ENCODE data around the gene MBOAT2. TPM values are rescaled to one million over a fixed set of nuclear protein-coding genes. Genes with fewer than 3 reads are reported as not detected.

Gene MBOAT2
- polyA plus RNA-seq, 1 donor from 2014 or later = 205 TPM

DNA sequence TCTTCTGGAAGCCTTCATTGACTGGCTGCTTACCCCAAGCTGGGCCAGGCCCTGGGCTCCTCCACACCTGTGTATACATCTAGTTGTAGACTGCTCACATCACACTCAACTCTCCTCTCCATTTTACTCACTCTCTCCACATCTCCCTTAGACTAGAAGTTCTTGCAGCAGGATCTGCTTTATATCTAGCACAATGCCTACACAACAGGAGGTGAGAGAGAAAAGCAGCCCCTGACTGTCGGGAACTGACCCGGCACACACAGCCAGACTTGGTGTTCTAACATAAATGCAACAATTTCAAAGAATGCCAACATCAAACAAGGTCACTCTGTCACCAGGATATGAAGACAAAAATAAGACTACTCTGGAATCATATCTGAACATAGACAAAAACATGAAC, 172.0 kb downstream of the MBOAT2 start:
- no peak for TF ChIP-seq MXI1 (conservative IDR thresholded peaks at IDR 0.05; ENCODE audit: poor library complexity, severe bottlenecking)
- H2AFZ ChIP-seq (ENCODE audit: low read depth, low read length) = no peak overlapping the region
- H3K27me3 ChIP-seq (ENCODE audit: insufficient read depth, low read depth, low read length) = no peaks in the 10 kb centered on the region
- H3K9ac ChIP-seq (ENCODE audit: low read length) = no peak overlapping the region
- no peak overlapping the region for H3K27ac ChIP-seq (ENCODE audit: low read length)
- H3F3A ChIP-seq (ENCODE audit: insufficient read depth, low read length, poor library complexity, severe bottlenecking) = no peaks in the 10 kb centered on the region
- peaks cover 76% of the 10 kb centered on the region for H4K20me1 ChIP-seq (ENCODE audit: insufficient read depth)
- H3K4me3 ChIP-seq (ENCODE audit: low read length) = peak overlapping the region; percentile 94
- H3K79me2 ChIP-seq (replicated peaks; ENCODE audit: insufficient read depth, low read length) = peaks cover 93% of the 10 kb centered on the region
- no peaks in the 10 kb centered on the region for H3K9me3 ChIP-seq (ENCODE audit: low read length)
- H3K9me2 ChIP-seq (ENCODE audit: insufficient read depth, low read length) = no peaks in the 10 kb centered on the region
- no peaks in the 10 kb centered on the region for H3K36me3 ChIP-seq (ENCODE audit: insufficient read depth, low read length)
- H3K4me2 ChIP-seq (ENCODE audit: low read length) = peak overlapping the region; percentile 8

DNA sequence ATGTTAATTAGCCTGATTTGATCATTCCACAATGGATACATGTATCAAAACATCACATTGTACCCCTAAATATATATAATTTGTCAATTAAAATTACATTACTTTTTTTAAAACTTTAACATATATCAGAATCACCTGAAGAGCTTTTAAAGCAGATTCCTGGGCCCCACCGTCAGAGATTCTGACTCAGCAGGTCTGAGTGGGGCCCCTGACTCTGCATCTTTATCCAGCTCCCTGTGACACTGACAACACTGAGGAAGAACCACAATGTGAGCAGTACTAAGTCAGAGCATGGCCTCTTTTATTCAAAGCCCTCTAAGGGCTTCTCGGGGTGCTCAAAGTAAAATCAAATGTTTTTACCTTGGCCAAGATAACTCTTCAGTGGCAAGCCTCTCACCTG, 175.8 kb downstream of the MBOAT2 start:
- no peak overlapping the region for H3K4me3 ChIP-seq (ENCODE audit: low read length)
- H3F3A ChIP-seq (ENCODE audit: insufficient read depth, low read length, poor library complexity, severe bottlenecking) = no peaks in the 10 kb centered on the region
- H3K9me3 ChIP-seq (ENCODE audit: low read length) = no peaks in the 10 kb centered on the region
- H3K9me2 ChIP-seq (ENCODE audit: insufficient read depth, low read length) = no peaks in the 10 kb centered on the region
- peaks cover 55% of the 10 kb centered on the region for H4K20me1 ChIP-seq (ENCODE audit: insufficient read depth)
- H3K27me3 ChIP-seq (ENCODE audit: insufficient read depth, low read depth, low read length) = no peaks in the 10 kb centered on the region
- no peak overlapping the region for H3K27ac ChIP-seq (ENCODE audit: low read length)
- no peak for TF ChIP-seq RAD21 (conservative IDR thresholded peaks at IDR 0.05)
- TF ChIP-seq TAF1 (IDR thresholded peaks at IDR 0.05; ENCODE audit: low read depth) = no peak
- TF ChIP-seq SMC3 (conservative IDR thresholded peaks at IDR 0.05; ENCODE audit: poor library complexity) = no peak
- TF ChIP-seq MXI1 (conservative IDR thresholded peaks at IDR 0.05; ENCODE audit: poor library complexity, severe bottlenecking) = no peak
- no peak for TF ChIP-seq EZH2 (IDR thresholded peaks at IDR 0.05; ENCODE audit: borderline replicate concordance, insufficient read depth, low read length, poor library complexity, severe bottlenecking)
- no peak for TF ChIP-seq EP300 (conservative IDR thresholded peaks at IDR 0.05; ENCODE audit: poor library complexity, severe bottlenecking)
- TF ChIP-seq, protein P1, sequence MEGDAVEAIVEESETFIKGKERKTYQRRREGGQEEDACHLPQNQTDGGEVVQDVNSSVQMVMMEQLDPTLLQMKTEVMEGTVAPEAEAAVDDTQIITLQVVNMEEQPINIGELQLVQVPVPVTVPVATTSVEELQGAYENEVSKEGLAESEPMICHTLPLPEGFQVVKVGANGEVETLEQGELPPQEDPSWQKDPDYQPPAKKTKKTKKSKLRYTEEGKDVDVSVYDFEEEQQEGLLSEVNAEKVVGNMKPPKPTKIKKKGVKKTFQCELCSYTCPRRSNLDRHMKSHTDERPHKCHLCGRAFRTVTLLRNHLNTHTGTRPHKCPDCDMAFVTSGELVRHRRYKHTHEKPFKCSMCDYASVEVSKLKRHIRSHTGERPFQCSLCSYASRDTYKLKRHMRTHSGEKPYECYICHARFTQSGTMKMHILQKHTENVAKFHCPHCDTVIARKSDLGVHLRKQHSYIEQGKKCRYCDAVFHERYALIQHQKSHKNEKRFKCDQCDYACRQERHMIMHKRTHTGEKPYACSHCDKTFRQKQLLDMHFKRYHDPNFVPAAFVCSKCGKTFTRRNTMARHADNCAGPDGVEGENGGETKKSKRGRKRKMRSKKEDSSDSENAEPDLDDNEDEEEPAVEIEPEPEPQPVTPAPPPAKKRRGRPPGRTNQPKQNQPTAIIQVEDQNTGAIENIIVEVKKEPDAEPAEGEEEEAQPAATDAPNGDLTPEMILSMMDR (IDR thresholded peaks at IDR 0.05; ENCODE audit: poor library complexity, severe bottlenecking) = no peak
- TF ChIP-seq, protein P2, sequence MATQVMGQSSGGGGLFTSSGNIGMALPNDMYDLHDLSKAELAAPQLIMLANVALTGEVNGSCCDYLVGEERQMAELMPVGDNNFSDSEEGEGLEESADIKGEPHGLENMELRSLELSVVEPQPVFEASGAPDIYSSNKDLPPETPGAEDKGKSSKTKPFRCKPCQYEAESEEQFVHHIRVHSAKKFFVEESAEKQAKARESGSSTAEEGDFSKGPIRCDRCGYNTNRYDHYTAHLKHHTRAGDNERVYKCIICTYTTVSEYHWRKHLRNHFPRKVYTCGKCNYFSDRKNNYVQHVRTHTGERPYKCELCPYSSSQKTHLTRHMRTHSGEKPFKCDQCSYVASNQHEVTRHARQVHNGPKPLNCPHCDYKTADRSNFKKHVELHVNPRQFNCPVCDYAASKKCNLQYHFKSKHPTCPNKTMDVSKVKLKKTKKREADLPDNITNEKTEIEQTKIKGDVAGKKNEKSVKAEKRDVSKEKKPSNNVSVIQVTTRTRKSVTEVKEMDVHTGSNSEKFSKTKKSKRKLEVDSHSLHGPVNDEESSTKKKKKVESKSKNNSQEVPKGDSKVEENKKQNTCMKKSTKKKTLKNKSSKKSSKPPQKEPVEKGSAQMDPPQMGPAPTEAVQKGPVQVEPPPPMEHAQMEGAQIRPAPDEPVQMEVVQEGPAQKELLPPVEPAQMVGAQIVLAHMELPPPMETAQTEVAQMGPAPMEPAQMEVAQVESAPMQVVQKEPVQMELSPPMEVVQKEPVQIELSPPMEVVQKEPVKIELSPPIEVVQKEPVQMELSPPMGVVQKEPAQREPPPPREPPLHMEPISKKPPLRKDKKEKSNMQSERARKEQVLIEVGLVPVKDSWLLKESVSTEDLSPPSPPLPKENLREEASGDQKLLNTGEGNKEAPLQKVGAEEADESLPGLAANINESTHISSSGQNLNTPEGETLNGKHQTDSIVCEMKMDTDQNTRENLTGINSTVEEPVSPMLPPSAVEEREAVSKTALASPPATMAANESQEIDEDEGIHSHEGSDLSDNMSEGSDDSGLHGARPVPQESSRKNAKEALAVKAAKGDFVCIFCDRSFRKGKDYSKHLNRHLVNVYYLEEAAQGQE (IDR thresholded peaks at IDR 0.05; ENCODE audit: borderline replicate concordance) = no peak
- TF ChIP-seq POLR2AphosphoS5 (IDR thresholded peaks at IDR 0.05) = no peak
- peaks cover 68% of the 10 kb centered on the region for H3K79me2 ChIP-seq (replicated peaks; ENCODE audit: insufficient read depth, low read length)
- no peak overlapping the region for H2AFZ ChIP-seq (ENCODE audit: low read depth, low read length)
- H3K36me3 ChIP-seq (ENCODE audit: insufficient read depth, low read length) = no peaks in the 10 kb centered on the region
- no peak overlapping the region for H3K9ac ChIP-seq (ENCODE audit: low read length)
- no peak overlapping the region for H3K4me2 ChIP-seq (ENCODE audit: low read length)

DNA sequence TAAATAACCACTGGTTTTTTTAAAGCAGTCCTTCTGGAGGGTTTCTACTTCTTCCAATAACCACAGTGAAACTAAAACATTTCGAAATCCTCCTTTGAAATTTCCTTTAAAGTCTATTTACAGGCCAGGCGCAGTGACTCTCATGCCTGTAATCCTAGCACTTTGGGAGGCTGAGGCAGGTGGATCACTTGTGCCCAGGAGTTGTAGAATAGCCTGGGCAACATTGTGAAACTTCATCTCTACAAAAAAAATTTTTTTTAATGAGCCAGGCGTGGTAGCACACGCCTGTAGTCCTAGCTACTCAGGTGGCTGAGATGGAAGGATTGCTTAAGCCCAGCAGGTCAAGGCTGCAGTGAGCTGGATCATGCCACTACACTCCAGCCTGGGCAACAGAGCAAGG, 181.3 kb downstream of the MBOAT2 start:
- H3K79me2 ChIP-seq (replicated peaks; ENCODE audit: insufficient read depth, low read length) = peaks cover 22% of the 10 kb centered on the region
- peaks cover 17% of the 10 kb centered on the region for H4K20me1 ChIP-seq (ENCODE audit: insufficient read depth)
- no peak overlapping the region for H3K4me2 ChIP-seq (ENCODE audit: low read length)
- no peak overlapping the region for H3K27ac ChIP-seq (ENCODE audit: low read length)
- H3K9me2 ChIP-seq (ENCODE audit: insufficient read depth, low read length) = no peaks in the 10 kb centered on the region
- no peak overlapping the region for H3K4me3 ChIP-seq (ENCODE audit: low read length)
- no peaks in the 10 kb centered on the region for H3K36me3 ChIP-seq (ENCODE audit: insufficient read depth, low read length)
- H3K27me3 ChIP-seq (ENCODE audit: insufficient read depth, low read depth, low read length) = no peaks in the 10 kb centered on the region
- no peak for TF ChIP-seq EZH2 (IDR thresholded peaks at IDR 0.05; ENCODE audit: borderline replicate concordance, insufficient read depth, low read length, poor library complexity, severe bottlenecking)
- TF ChIP-seq RAD21 (conservative IDR thresholded peaks at IDR 0.05) = no peak
- no peak for TF ChIP-seq TAF1 (IDR thresholded peaks at IDR 0.05; ENCODE audit: low read depth)
- no peak for TF ChIP-seq EP300 (conservative IDR thresholded peaks at IDR 0.05; ENCODE audit: poor library complexity, severe bottlenecking)
- no peaks in the 10 kb centered on the region for H3K9me3 ChIP-seq (ENCODE audit: low read length)
- no peaks in the 10 kb centered on the region for H3F3A ChIP-seq (ENCODE audit: insufficient read depth, low read length, poor library complexity, severe bottlenecking)
- H3K9ac ChIP-seq (ENCODE audit: low read length) = no peak overlapping the region
- no peak overlapping the region for H2AFZ ChIP-seq (ENCODE audit: low read depth, low read length)
